ENCODE results near the gene ANGPTL2. TPM values are rescaled to one million over a fixed set of nuclear protein-coding genes. Genes with fewer than 3 reads are reported as not detected.

The ANGPTL2 gene
- total RNA-seq, 1 experiment from 2014 or later: 5.1 TPM

DNA sequence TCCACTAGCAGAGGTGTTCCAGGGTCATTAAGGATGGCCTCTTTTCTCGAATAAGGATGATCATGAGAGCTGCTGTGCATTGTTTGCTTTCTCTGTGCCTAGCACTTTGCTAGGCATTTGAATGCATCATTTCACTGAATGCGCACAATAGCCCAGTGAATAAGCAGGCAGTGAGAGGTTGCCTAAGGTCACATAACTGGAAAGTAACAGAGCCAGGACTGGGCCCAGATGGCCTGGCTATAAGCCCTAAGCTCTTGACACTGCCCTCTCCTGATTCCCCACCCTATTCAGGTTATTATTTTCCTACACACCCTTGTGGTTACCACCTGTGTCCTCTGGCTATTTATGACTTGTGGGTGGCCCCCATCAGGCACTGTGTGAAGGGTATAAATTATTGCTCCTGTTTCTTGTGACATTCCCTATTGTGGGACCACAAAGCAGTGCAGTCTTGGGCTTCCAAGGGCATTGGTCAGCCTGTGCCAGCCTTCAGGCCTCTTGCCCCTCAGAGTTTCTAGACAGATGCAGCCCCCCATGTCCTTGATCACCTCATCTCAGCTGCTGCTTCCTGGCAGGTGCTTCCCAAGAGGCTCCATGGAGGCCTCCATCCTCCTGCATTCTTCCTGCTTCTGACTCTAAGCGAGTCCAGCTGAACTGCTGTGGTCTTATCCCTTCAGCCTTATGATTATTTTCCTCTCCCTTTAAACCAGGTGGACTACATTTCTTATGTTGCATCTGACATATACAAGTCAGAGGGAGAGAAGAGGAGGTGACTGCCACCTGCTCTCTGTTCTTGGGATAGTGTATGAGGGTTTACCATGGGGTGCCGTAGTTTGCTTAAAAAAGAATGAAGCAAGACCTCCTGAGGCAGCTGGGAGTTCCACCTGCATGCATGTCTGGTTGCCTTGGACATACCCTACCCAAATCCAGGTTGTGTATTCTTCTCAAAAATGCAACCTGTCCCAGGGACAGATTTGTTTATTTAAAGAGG is 47.6 kb downstream of the ANGPTL2 start:
- peaks cover 8 to 12% of the 10 kb centered on the region in 2 experiments for H3K9me3 Mint-ChIP-seq

More for the DNA sequence above, 47.6 kb downstream of the ANGPTL2 start:
- Mint-ChIP-seq H3K4me1 (peaks cover 44 to 46% of the 10 kb centered on the region in 2 experiments), H3K27ac (peak overlapping the region in 2 of 3 experiments; percentile 80 to 87; a peak in 4 of 7 replicates), H3K4me3 (no peak overlapping the region), H3K36me3 (ENCODE audit: insufficient read depth in 1 of 3, low read depth in 3 of 3) (peaks cover 8 to 23% (median 17%) of the 10 kb centered on the region in 3 experiments), H3K27me3 (ENCODE audit: low read depth) (peaks cover 3% of the 10 kb centered on the region; the same call in 1 of the 2 replicates)
- Histone ChIP-seq H3K9me3 (ENCODE audit: control insufficient read depth, low read depth, low read length) (no peaks in the 10 kb centered on the region), H3K9ac (ENCODE audit: extremely low read depth, insufficient read length, low read length) (no peak overlapping the region), H3K4ac (ENCODE audit: low read depth, low read length) (no peak overlapping the region), H3K79me1 (ENCODE audit: insufficient read depth, low read depth, low read length, poor library complexity, severe bottlenecking) (no peaks in the 10 kb centered on the region), H3K18ac (ENCODE audit: insufficient read length, low read depth, low read length) (no peak overlapping the region), H2BK15ac (ENCODE audit: low read depth, low read length) (no peak overlapping the region), H2AK5ac (ENCODE audit: insufficient read length, low read length) (no peak overlapping the region), H3T11ph (ENCODE audit: low read length) (no peak overlapping the region), H3K4me1 (ENCODE audit: insufficient read depth, low read length) (peaks cover 19% of the 10 kb centered on the region), H3K23me2 (ENCODE audit: insufficient read length, low read depth, low read length, poor library complexity, severe bottlenecking) (no peaks in the 10 kb centered on the region), H4K5ac (ENCODE audit: insufficient read length, low read depth, low read length) (no peak overlapping the region), H3K4me2 (ENCODE audit: insufficient read depth, insufficient read length, low read length) (no peak overlapping the region), H4K20me1 (ENCODE audit: control insufficient read depth, insufficient read depth, insufficient read length) (no peaks in the 10 kb centered on the region), H3K14ac (ENCODE audit: insufficient read depth, low read length) (no peak overlapping the region), H3K56ac (ENCODE audit: insufficient read length, low read depth, low read length) (no peak overlapping the region), H4K8ac (replicated peaks; ENCODE audit: insufficient read length, low read depth, low read length) (no peak overlapping the region), H2AFZ (ENCODE audit: low read length) (no peak overlapping the region), H3K79me2 (ENCODE audit: insufficient read depth, low read length) (no peaks in the 10 kb centered on the region), H2BK12ac (ENCODE audit: insufficient read length, low read depth, low read length) (no peak overlapping the region), H4K91ac (ENCODE audit: insufficient read length, low read depth, low read length) (no peak overlapping the region), H3K27ac (ENCODE audit: insufficient read length, low read depth, low read length) (peak overlapping the region; percentile 27), H2BK20ac (ENCODE audit: low read depth, low read length, poor library complexity, severe bottlenecking) (no peak overlapping the region), H3K27me3 (ENCODE audit: insufficient read depth, low read length) (no peaks in the 10 kb centered on the region), H2BK5ac (ENCODE audit: insufficient read length, low read length) (no peak overlapping the region), H3K23ac (ENCODE audit: insufficient read length, low read depth, low read length) (no peak overlapping the region), H2BK120ac (ENCODE audit: low read depth, low read length, poor library complexity, severe bottlenecking) (no peak overlapping the region)
- TF ChIP-seq CTCF (conservative IDR thresholded peaks at IDR 0.05): no peak
- no CpG with 5 or more reads among the region's 4 CpGs for WGBS (ENCODE audit: extremely low coverage, insufficient read length, low lambda C conversion rate)
- DNase-seq: no peak
